ENCODE measurements around the gene SGPP1.

DNA sequence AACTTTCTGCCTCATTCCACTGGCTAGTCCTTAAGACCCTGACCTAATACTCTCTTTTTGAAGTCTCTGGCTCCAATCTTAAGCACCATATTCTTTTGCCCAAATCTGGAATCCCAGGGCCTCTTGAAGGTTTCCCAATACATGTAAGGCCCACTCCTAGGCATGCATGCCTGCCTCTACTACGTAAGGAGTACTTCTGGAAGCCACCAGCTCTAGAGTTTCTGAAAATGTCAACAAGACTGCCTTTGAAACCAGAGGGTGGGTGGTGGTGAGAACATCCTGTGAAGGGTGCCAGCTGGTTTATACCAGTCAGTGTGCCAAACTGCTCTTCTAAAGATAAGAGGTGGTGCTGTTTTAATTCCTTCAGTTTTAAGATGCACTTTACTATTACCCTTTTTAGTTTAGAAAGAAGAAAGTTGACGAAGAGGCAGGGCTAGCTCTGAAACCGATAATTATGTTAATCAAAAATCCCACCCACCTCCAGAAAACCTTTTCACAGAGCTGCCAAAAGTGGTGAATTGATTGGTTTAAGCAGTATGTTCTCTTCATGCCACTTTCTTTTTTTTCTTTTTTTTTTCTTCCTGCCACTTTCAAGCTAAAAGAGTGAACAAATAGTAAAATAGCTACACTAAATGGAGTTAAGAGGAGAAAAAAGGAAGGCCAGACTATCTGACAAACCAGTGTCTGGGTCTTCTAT lies 77.5 kb downstream of the SGPP1 start:
- TF ChIP-seq, protein P1, sequence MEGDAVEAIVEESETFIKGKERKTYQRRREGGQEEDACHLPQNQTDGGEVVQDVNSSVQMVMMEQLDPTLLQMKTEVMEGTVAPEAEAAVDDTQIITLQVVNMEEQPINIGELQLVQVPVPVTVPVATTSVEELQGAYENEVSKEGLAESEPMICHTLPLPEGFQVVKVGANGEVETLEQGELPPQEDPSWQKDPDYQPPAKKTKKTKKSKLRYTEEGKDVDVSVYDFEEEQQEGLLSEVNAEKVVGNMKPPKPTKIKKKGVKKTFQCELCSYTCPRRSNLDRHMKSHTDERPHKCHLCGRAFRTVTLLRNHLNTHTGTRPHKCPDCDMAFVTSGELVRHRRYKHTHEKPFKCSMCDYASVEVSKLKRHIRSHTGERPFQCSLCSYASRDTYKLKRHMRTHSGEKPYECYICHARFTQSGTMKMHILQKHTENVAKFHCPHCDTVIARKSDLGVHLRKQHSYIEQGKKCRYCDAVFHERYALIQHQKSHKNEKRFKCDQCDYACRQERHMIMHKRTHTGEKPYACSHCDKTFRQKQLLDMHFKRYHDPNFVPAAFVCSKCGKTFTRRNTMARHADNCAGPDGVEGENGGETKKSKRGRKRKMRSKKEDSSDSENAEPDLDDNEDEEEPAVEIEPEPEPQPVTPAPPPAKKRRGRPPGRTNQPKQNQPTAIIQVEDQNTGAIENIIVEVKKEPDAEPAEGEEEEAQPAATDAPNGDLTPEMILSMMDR (conservative IDR thresholded peaks at IDR 0.05; ENCODE audit: low read length): no peak
- TF ChIP-seq EZH2phosphoT487 (IDR thresholded peaks at IDR 0.05; ENCODE audit: borderline replicate concordance, low read depth, low read length): no peak
